DMS114 treated with DMSO at 0.1 percent for 48 hours (cell line): ENCODE data around the gene NPAS3.
"Not testable (repeated sequence)": the region's sequence is repeated elsewhere in the genome, so short reads cannot be mapped to it uniquely, and the experiment has no call there.

ENCODE experiments used
- DNase-seq: peaks from one replicate; lab custom pipeline; 2025; ENCODE audit not compliant: unreplicated experiment; lab: John Stamatoyannopoulos, UW

Gene NPAS3

GRCh38 chr14:33068626-33069025, 129.9 kb downstream of the NPAS3 start:
- no peak for DNase-seq

- no peak for DNase-seq
Measured at GRCh38 chr14:33070475-33070874, 131.8 kb downstream of the NPAS3 start.

- no peak for DNase-seq
Measured at GRCh38 chr14:33073023-33073422, 134.3 kb downstream of the NPAS3 start.

GRCh38 chr14:33081259-33081658, 142.6 kb downstream of the NPAS3 start:
- DNase-seq: no peak

- no peak for DNase-seq
Measured at GRCh38 chr14:33085799-33086198, 147.1 kb downstream of the NPAS3 start.

- not testable (repeated sequence) for DNase-seq
Measured at GRCh38 chr14:33088274-33088673, 149.6 kb downstream of the NPAS3 start.

GRCh38 chr14:33098016-33098415, 159.3 kb downstream of the NPAS3 start:
- DNase-seq: no peak

GRCh38 chr14:33103489-33103888, 164.8 kb downstream of the NPAS3 start:
- DNase-seq: no peak

- no peak for DNase-seq
Measured at GRCh38 chr14:33103966-33104365, 165.3 kb downstream of the NPAS3 start.

GRCh38 chr14:33110737-33111443, 172.2 kb downstream of the NPAS3 start:
- DNase-seq: no peak

- no peak for DNase-seq
Measured at GRCh38 chr14:33114331-33114730, 175.7 kb downstream of the NPAS3 start.

- no peak for DNase-seq
Measured at GRCh38 chr14:33118668-33119067, 180.0 kb downstream of the NPAS3 start.

- DNase-seq: no peak
Measured at GRCh38 chr14:33120341-33120740, 181.7 kb downstream of the NPAS3 start.

GRCh38 chr14:33120966-33121365, 182.3 kb downstream of the NPAS3 start:
- no peak for DNase-seq

GRCh38 chr14:33123281-33123680, 184.6 kb downstream of the NPAS3 start:
- DNase-seq: no peak

- no peak for DNase-seq
Measured at GRCh38 chr14:33126433-33126832, 187.8 kb downstream of the NPAS3 start.

- no peak for DNase-seq
Measured at GRCh38 chr14:33127531-33127930, 188.9 kb downstream of the NPAS3 start.

GRCh38 chr14:33131801-33132200, 193.1 kb downstream of the NPAS3 start:
- DNase-seq: no peak

GRCh38 chr14:33134162-33134561, 195.5 kb downstream of the NPAS3 start:
- no peak for DNase-seq

GRCh38 chr14:33134975-33135374, 196.3 kb downstream of the NPAS3 start:
- no peak for DNase-seq

- no peak for DNase-seq
Measured at GRCh38 chr14:33150666-33151428, 212.2 kb downstream of the NPAS3 start.

- no peak for DNase-seq
Measured at GRCh38 chr14:33163109-33163508, 224.4 kb downstream of the NPAS3 start.

- no peak for DNase-seq
Measured at GRCh38 chr14:33163600-33163999, 224.9 kb downstream of the NPAS3 start.
